NCI-H524 (cell line): ENCODE results near the gene GNPTAB.
"Not testable (repeated sequence)": the region's sequence is repeated elsewhere in the genome, so short reads cannot be mapped to it uniquely, and the experiment has no call there.

Source experiments
- DNase-seq, 2 experiments: peaks; one replicate each; lab custom pipeline; 2025; lab: John Stamatoyannopoulos, UW

Gene GNPTAB

GRCh38 chr12:101852998-101853397, 22.2 kb upstream of the GNPTAB start:
- no peak for DNase-seq

- no peak for DNase-seq
These were observed 19.4 kb upstream of the GNPTAB start for GRCh38 chr12:101850199-101850598.

- DNase-seq, result no peak
These were observed 16.6 kb upstream of the GNPTAB start for GRCh38 chr12:101847325-101847724.

GRCh38 chr12:101845137-101845711, 14.5 kb upstream of the GNPTAB start:
- DNase-seq, result no peak

- DNase-seq, result no peak
These were observed 10.3 kb upstream of the GNPTAB start for GRCh38 chr12:101841069-101841468.

- DNase-seq, result peak; percentile 39 to 51
These were observed 8.8 kb upstream of the GNPTAB start for GRCh38 chr12:101839324-101840283.

GRCh38 chr12:101838628-101839323, 8.0 kb upstream of the GNPTAB start:
- DNase-seq, result no peak

- DNase-seq, result no peak
These were observed 1.3 kb upstream of the GNPTAB start for GRCh38 chr12:101832030-101832429.

- no peak for DNase-seq
These were observed 956 bp downstream of the GNPTAB start for GRCh38 chr12:101829639-101830366.

GRCh38 chr12:101828463-101829196, 2.1 kb downstream of the GNPTAB start:
- peak; percentile 18 to 38 for DNase-seq

- no peak for DNase-seq
These were observed 3.9 kb downstream of the GNPTAB start for GRCh38 chr12:101826766-101827368.

GRCh38 chr12:101824831-101825230, 5.9 kb downstream of the GNPTAB start:
- DNase-seq, result no peak

GRCh38 chr12:101823891-101824290, 6.9 kb downstream of the GNPTAB start:
- peak; percentile 67 to 92 for DNase-seq

GRCh38 chr12:101823039-101823438, 7.7 kb downstream of the GNPTAB start:
- DNase-seq, result no peak

GRCh38 chr12:101819467-101819866, 11.3 kb downstream of the GNPTAB start:
- DNase-seq, result no peak

- not testable (repeated sequence) for DNase-seq
These were observed 12.1 kb downstream of the GNPTAB start for GRCh38 chr12:101818689-101819088.

- peak in 1 of 2 experiments; percentile 50 for DNase-seq
These were observed 17.6 kb downstream of the GNPTAB start for GRCh38 chr12:101813117-101813516.

GRCh38 chr12:101812716-101813115, 18.0 kb downstream of the GNPTAB start:
- DNase-seq, result not testable (repeated sequence)

GRCh38 chr12:101811342-101811741, 19.4 kb downstream of the GNPTAB start:
- DNase-seq, result not testable (repeated sequence)

- DNase-seq, result no peak
These were observed 21.6 kb downstream of the GNPTAB start for GRCh38 chr12:101809208-101809607.

- DNase-seq, result no peak
These were observed 24.5 kb downstream of the GNPTAB start for GRCh38 chr12:101806265-101806664.
